Epithelial cell of proximal tubule (primary cell): Measurements from ENCODE around the gene CCDC138. TPM values are rescaled to one million over a fixed set of nuclear protein-coding genes. Genes with fewer than 3 reads are reported as not detected.

ENCODE experiments used
- DNase-seq: peaks from one replicate; pipeline ENCODE4 v3.0.0-alpha.2; 2011; ENCODE audit warnings: low read depth
- H3K4me3 ChIP-seq: 2 replicates; pipeline ENCODE4 v1.5.1; 2011; ENCODE audit warnings: low read depth, mild to moderate bottlenecking, low read length
- total RNA-seq: library from RNA; depleted of rRNA; stranded (reverse); fragments of >200 nt; gene quantifications from 2 replicates; pipeline ENCODE4 v1.2.3, GENCODE V29; 2015
- TF ChIP-seq, protein P1 (sequence below): conservative IDR thresholded peaks from 2 replicates; pipeline ENCODE4 v1.5.1; 2012; ENCODE audit warnings: low read depth, mild to moderate bottlenecking, low read length

The CCDC138 gene
- total RNA-seq, 1 donor from 2014 or later, result 9.7 TPM

DNA sequence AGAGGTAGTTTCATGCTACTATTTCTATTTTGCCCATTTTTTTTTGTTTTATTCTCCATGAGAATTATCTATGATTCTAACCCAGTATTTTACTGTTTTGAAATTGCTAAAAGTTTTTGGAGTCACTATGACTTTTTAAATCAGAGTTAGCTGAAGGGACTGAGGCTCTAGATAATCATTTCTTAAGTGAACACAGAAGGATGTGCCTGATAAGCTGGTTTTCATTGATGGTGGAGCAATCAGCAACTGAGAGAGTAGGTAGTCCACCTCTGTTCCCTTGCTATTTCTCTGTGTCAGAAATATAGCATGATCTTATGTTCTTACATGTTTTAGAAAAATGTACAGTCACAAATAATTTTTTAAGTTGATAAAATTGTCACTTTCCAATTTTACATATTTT is 59.4 kb downstream of the CCDC138 start:
- H3K4me3 ChIP-seq, result no peak overlapping the region
- DNase-seq, result no peak
- TF ChIP-seq, protein P1, sequence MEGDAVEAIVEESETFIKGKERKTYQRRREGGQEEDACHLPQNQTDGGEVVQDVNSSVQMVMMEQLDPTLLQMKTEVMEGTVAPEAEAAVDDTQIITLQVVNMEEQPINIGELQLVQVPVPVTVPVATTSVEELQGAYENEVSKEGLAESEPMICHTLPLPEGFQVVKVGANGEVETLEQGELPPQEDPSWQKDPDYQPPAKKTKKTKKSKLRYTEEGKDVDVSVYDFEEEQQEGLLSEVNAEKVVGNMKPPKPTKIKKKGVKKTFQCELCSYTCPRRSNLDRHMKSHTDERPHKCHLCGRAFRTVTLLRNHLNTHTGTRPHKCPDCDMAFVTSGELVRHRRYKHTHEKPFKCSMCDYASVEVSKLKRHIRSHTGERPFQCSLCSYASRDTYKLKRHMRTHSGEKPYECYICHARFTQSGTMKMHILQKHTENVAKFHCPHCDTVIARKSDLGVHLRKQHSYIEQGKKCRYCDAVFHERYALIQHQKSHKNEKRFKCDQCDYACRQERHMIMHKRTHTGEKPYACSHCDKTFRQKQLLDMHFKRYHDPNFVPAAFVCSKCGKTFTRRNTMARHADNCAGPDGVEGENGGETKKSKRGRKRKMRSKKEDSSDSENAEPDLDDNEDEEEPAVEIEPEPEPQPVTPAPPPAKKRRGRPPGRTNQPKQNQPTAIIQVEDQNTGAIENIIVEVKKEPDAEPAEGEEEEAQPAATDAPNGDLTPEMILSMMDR, result no peak

DNA sequence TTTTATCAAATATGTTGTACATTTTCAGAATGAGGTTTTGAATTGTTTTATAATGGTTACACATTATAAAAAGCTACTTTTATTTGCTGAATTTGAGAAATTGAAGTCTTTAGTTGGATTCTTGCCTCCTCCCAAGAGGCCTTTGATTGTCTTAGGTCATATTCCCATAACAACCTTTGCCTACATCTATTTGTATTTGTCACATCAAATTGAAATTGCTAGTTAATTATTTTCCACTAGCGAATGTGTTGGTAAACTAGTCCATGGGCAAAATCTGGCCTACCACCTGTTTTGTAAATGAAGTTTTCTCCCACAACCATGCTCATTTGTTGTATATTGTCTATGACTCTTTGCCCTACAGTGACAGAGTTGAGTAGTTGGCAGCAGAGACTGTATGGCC is 60.4 kb downstream of the CCDC138 start:
- DNase-seq, result no peak
- no peak overlapping the region for H3K4me3 ChIP-seq
- TF ChIP-seq, protein P1, result no peak

DNA sequence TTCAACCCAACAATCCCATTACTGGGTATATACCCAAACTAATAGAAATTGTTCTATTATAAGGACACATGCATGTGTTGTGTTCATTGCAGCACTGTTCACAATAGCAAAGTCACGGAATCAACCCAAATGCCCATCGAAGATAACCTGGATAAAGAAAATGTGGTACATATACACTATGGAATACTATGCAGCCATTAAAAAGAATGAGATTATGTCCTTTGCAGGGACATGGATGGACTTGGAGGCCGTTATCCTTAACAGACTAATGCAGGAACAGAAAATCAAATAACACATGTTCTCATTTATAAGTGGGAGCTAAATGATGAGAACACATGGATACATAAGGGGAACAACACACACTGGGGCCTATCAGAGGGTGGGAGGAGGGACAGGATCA is 65.8 kb downstream of the CCDC138 start:
- H3K4me3 ChIP-seq, result no peak overlapping the region
- DNase-seq, result no peak
- TF ChIP-seq, protein P1, result no peak

DNA sequence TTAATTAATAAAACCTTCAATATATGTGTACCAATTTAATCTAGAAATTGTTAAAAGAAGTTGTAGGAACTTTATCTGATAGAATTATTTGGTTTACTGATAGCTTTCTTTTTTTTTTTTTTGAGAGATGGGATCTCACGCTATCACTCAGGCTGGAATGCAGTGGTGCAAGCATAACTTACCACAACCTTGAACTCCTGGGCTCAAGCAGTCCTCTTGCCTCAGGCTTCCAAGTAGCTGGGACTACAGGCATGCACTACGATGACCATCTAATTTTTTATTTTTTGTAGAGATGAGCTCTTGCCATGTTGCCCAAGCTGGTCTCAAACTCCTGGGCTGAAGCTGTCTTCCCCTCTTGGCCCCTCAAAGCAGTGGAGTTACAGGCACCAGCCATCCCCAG is 66.8 kb downstream of the CCDC138 start:
- TF ChIP-seq, protein P1, result no peak
- no peak for DNase-seq
- no peak overlapping the region for H3K4me3 ChIP-seq

- H3K4me3 ChIP-seq, result no peak overlapping the region
- no peak for DNase-seq
- TF ChIP-seq, protein P1, result no peak
Measured at GRCh38 chr2:108854484-108854883, 67.9 kb downstream of the CCDC138 start.

GRCh38 chr2:108855194-108855593 is 68.6 kb downstream of the CCDC138 start:
- no peak overlapping the region for H3K4me3 ChIP-seq
- TF ChIP-seq, protein P1, result peak; percentile 33
- no peak for DNase-seq

DNA sequence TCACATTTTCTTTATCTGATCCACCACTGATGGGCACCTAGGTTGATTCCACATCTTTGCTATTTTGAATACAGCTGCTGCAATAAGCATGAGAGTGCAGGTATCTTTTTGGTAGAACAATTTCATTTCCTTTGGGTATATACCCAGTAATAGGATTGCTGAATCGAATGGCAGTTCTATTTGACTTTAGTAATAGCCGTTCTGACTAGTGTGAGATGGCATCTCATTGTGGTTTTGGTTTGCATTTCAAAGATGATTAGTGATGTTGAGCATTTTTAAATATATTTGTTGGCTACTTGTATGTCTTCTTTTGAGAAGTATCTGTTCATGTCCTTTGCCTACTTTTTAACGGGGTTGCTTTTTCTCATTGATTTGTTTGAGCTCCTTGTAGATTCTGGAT is 72.3 kb downstream of the CCDC138 start:
- H3K4me3 ChIP-seq, result no peak overlapping the region
- TF ChIP-seq, protein P1, result no peak
- no peak for DNase-seq
